HG02571 (cell line): ENCODE data around the gene GTF2B.
"Not testable (repeated sequence)": the region's sequence is repeated elsewhere in the genome, so short reads cannot be mapped to it uniquely, and the experiment has no call there.

Source experiments
- ATAC-seq: cut with Tn5 transposase; IDR thresholded peaks from one replicate; pipeline ENCODE4 v1.9.1; 2021; ENCODE audit warnings: mild to moderate bottlenecking, moderate library complexity; ENCODE audit not compliant: unreplicated experiment

Gene GTF2B

GRCh38 chr1:88888750-88889149, 2.6 kb downstream of the GTF2B start:
- ATAC-seq, result no peak

GRCh38 chr1:88885933-88886332, 5.4 kb downstream of the GTF2B start:
- no peak for ATAC-seq

GRCh38 chr1:88883156-88883555, 8.2 kb downstream of the GTF2B start:
- ATAC-seq, result no peak

GRCh38 chr1:88880717-88881116, 10.7 kb downstream of the GTF2B start:
- ATAC-seq, result not testable (repeated sequence)

GRCh38 chr1:88878731-88879130, 12.6 kb downstream of the GTF2B start:
- no peak for ATAC-seq

- ATAC-seq, result no peak
These were observed 13.5 kb downstream of the GTF2B start for GRCh38 chr1:88877911-88878310.

- ATAC-seq, result no peak
These were observed 14.0 kb downstream of the GTF2B start for GRCh38 chr1:88877382-88877825.

- ATAC-seq, result no peak
These were observed 14.6 kb downstream of the GTF2B start for GRCh38 chr1:88876573-88877365.

GRCh38 chr1:88875595-88875994, 15.8 kb downstream of the GTF2B start:
- ATAC-seq, result no peak

- no peak for ATAC-seq
These were observed 17.5 kb downstream of the GTF2B start for GRCh38 chr1:88873737-88874349.

GRCh38 chr1:88869644-88870043, 21.7 kb downstream of the GTF2B start:
- ATAC-seq, result not testable (repeated sequence)

GRCh38 chr1:88867743-88868521, 23.4 kb downstream of the GTF2B start:
- no peak for ATAC-seq

- ATAC-seq, result no peak
These were observed 39.9 kb downstream of the GTF2B start for GRCh38 chr1:88851303-88852063.

GRCh38 chr1:88847643-88848042, 43.7 kb downstream of the GTF2B start:
- no peak for ATAC-seq

- ATAC-seq, result no peak
These were observed 65.6 kb downstream of the GTF2B start for GRCh38 chr1:88825721-88826120.

GRCh38 chr1:88819642-88820041, 71.7 kb downstream of the GTF2B start:
- not testable (repeated sequence) for ATAC-seq

GRCh38 chr1:88813471-88813870, 77.9 kb downstream of the GTF2B start:
- no peak for ATAC-seq

GRCh38 chr1:88812366-88812765, 79.0 kb downstream of the GTF2B start:
- ATAC-seq, result no peak

GRCh38 chr1:88803444-88803843, 87.9 kb downstream of the GTF2B start:
- ATAC-seq, result no peak

- ATAC-seq, result no peak
These were observed 88.4 kb downstream of the GTF2B start for GRCh38 chr1:88802950-88803349.
